HG03060 (cell line): Measurements from ENCODE around the gene ZNRF3.
"Not testable (repeated sequence)": the region's sequence is repeated elsewhere in the genome, so short reads cannot be mapped to it uniquely, and the experiment has no call there.

Experiments
- ATAC-seq: cut with Tn5 transposase; IDR thresholded peaks from one replicate; pipeline ENCODE4 v1.9.1; 2021; ENCODE audit warnings: low read depth, moderate number of reproducible peaks; ENCODE audit not compliant: unreplicated experiment

The ZNRF3 gene

DNA sequence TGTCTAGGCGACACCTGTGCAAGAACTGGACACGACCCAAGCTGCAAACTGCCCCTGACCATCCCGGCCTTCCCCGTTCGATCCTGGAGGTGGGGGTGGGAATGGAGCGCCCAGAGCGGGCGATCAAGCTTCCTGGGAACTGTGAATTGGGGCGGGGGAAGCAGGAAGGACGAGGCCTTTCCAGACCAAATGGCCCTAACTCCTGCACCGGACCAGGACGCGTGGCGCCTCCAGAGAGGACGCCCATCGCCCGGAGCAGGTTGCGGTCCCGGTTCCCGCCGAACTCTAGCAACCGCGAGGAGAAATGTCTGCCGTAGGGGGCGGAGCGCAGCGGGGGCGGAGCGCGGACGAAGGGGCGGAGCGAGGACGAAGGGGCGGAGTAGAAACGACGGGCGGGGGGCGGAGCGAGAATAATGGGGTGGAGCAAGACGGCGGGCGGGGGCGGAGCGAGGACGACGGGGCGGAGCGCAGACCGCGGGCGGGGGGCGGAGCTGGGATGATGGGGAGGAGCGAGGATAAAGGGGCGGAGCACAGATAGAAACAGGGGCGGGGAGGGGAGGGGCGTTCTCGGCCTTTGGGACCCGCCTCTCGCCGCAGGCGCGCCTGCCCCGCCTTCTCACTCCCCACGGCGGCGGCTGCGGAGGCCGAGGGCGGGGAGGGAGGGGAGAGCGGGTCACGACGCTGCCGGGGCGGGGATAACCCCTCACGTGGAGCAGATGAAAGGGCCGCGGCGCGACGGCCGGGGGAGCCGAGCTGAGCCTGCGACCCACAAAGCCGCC, at the start of gene ZNRF3:
ZNRF3 (plus strand) TSS at position 695 of the 779 bp plus-strand sequence. CDS start 195 bp downstream, outside the sequence.
- peak; percentile 39 for ATAC-seq

DNA sequence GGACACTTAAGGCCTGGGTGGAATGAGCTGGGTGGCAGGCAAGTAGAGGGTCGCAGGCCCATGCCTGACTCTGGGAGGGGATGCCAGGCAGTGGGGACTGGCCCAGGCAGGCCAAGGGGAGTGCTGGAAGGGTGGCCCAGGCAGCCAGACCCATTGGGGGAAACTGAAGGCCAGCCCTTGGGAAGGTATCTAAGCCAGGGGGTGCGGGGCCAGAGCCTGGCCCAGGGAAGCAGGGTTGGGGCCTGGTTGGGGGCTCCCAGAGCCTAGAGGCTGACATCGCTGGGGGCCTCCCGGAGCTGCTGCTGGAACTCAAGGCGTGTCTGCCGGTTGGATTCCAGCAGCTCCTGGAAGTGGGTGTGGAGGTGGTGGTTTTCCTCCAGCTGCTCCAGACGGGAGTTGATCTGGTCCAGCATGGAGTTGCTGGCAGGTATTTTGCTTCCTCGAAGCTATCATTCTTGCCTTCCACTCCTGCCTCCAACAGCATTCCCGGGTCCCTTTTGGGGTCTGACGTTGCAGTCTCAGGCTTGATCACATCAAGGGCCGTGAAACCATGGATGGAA, 47.7 kb upstream of the ZNRF3 start:
- no peak for ATAC-seq

DNA sequence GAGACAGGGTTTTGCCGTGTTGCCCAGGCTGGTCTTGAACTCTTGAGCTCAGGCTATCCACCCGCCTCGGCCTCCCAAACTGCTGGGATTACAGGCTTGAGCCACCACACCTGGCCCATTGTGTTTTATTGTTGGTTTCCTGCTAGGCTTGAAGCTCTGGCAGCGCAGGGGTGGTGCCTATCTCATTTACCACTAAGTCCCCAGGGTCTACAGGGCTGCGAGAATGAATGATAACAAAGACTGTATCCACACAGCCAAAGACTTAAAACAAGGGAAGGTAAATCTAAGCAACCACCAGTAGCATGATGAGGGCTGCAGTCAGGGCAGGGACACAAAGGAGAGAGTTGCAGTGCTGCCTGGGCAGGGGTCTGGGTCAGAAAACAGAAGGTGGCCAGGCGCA, 45.7 kb upstream of the ZNRF3 start:
- ATAC-seq = no peak

DNA sequence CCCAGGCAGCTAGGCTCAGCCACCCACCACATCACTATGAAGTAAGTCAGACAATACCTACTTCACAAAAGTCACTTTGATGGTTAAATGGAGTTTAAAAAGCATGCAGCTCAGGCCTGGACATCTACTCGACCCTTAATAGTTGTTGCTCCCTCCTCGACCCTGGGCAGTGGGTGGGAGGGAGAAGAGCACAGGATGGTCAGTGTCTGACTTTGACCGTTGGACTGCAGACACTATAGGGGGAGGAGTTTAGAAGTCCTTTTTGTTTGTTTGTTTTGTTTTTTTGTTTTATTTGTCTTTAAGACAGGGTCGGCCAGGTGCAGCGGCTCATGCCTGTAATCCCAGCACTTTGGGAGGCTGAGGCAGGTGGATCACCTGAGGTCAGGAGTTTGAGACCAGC, 44.4 kb upstream of the ZNRF3 start:
- no peak for ATAC-seq

DNA sequence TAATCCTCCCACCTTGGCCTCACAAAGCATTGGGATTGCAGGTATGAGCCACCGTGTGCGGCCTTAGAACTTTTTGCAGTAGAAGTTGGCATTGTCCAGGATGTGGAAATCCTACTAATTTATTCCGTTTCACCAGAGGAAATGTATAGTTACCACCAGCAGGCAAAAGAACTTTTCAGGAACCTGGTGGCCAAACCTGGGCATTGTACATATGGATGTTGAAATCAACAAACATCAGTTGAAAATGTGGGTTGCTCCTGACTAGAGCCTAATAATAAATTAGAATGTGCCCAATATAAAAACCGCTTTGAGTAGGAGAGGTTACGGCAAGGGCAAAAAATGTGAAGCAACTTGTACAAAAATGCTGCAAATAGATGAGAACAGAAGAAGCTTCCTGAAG, 42.3 kb upstream of the ZNRF3 start:
- ATAC-seq = no peak

DNA sequence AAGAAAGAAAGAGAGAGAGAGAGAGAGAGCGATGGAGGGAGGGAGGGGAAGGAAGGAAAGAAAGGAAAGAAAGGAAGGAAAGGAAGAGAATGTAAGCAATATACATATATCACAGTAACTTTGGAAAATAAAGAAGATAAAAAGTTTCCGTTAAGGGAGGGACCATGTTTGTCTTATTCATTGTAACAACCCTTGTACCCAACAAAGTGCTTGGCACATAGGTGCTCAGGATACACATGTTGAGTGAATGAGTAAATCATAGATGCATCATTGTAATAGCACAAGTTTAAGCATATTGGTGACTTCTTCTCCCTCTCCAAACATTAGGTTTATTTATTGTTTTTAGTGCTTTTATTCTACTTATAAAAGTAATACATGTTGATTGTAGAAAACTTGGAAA, 39.7 kb upstream of the ZNRF3 start:
- no peak for ATAC-seq

DNA sequence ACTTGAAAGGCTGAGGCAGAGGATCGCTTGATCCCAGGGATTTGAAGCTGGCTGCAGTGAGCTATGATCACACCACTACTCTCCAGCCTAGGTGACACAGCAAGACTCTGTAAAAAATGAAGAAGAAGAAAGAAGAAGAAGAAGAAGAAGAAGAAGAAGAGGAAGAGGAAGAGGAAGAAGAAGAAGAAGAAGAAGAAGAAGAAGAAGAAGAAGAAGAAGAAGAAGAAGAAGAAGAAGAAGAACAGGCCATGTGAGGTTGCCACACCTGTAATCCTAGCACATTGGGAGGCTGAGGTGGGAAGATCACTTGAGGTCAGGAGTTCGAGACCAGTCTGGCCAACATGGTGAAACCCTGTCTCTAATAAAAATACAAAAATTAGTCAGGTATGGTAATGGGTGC, 39.1 kb upstream of the ZNRF3 start:
- ATAC-seq = not testable (repeated sequence)

DNA sequence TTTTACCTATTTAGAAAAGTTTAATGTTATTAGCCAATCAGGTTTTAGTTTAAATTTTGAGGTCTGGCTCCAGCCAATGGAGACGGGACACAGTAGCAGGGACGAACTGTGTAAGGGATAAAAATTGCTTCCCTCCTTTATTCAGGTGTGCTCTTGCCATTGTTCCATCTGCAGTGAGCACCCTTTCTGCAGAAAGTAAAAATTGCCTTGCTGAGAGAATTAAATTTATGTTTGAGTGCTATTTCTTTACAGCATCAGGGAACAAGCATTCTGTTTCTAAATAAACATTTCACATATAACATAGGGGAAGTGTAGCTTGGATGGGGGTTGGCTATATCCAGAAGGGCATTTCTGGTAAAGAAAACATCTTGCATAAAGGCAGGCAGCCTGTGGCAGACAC, 36.4 kb upstream of the ZNRF3 start:
- ATAC-seq = no peak

DNA sequence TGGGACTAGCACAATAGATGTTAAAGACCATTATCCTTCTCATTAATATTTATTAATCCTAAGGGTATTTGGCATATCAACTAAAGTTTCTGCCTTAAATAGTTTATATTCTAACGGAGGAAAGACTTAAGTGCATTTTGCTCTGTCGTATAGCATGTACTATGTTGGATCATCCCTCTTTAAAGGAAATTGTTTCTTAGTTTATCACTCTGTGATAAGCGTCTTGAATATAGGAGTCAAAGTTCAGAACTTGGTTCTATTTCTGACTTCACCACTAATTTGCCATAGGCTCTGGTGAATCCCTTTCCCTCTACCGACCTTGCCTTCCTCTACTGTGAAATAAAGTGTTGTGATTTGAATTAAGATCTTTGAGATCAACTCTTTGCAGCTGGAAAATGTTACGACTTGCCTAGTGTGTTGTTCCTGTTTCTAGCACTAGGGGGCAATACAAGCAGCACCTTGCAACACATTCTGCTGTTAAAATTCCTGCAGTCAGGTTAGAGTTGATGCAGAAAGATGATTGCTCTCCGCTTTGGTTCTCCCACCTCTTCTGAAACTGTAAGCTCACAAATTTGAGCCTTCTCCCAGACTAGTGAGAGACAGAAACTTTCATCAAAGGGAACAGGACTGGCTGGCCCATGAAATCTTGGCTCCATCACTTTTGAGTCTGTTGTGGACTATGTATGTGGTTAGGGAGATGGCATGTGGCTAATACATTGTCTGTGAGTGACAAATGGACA, 27.8 kb upstream of the ZNRF3 start:
- no peak for ATAC-seq

DNA sequence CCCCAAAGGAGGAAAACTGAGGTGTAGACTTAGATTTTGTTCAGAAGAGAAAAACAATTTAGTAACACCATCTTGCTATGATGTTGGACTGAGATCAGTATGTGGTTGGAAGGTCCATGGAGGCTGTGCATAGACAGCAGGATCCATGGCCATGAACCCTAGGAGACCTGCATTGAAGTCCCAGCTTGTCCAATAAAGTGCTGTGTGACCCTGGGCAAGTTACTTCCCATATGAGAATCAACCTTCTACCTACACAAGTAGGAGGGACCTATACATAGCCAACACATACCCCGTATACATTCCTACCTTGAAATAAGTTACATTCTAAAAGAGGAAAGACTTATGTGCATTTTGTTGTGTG, 27.3 kb upstream of the ZNRF3 start:
- ATAC-seq = no peak

DNA sequence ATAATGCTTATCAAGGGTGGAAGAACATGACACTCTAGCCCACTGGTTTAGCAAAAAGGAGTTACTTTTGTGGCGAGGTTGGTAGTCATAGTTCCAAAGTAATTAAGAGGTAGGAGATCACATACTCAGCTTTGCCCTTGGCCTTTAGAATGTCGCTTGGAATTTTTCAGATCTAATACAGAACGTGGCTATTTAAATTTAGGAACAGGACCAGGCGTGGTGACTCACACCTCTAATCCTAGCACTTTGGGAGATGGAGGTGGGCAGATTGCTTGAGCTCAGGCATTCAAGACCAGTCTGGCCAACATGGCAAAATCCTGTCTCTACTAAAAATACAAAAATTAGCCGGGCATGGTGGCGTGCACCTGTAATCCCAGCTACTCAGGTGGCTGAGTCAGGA, 26.1 kb upstream of the ZNRF3 start:
- ATAC-seq = no peak

DNA sequence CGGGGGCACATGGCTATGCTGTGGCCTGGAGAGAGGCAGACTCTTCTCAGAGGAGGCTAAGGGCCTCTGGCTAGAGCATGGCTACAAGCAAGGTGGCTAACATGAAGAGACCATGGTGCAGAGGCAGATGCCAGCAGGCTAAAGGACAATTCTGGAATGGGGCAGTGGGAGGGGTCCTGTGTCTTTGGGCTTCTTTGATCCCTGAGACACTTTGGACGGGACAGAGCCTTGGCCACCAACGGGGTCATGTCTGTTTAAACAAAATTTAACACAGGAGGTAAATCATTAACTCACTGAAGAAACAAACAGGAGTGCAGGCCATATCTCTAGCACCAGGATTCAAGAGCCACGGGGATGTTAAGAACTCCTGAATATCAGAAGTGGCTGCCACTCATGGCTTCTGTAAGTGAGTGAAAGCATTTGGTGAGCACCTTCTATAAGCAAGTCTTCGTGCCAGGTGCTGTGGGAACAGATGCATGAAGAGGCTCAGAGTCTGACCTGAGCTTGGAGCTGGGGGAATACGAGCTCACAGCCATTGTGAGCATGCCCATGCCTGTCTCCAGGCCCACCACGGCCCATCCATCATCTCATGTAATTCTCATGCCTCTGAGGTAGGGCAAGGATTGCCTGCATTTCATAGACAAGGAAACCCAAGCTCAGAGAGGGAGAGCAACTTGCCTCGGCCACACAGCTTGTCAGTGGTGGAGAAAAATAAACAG, 18.3 kb upstream of the ZNRF3 start:
- no peak for ATAC-seq

DNA sequence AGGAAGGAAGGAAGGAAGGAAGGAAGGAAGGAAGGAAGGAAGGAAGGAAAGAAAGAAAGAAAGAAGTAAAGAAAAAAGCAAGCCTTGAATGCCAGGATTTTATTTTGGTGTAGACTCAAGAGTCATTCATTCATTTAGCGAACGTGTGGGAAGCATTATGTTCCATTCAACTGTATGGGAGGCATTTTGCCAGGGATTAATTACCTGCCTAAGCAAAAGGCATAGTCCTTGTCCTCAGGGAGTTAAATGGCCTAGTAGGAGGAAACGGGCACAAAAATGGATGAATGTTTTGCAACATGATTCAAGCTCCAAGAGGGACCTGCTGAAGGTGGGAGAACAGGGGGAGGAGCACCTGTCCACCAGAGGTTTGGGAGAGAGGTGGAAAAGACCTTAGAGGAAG, 16.2 kb upstream of the ZNRF3 start:
- ATAC-seq = no peak

DNA sequence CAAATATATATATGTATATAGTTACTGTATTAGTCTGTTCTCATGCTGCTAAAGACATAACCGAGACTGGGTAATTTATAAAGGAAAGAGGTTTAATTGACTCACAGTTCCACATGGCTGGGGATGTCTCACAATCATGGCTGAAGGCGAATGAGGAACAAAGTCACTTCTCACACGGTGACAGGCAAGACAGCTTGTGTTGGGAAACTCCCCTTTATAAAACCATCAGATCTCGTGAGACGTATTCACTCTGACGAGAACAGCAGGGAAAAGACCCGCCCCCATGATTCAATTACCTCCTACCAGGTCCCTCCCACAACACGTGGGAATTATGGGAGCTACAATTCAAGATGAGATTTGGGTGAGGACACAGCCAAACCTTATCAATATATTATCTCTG, 15.0 kb upstream of the ZNRF3 start:
- not testable (repeated sequence) for ATAC-seq

DNA sequence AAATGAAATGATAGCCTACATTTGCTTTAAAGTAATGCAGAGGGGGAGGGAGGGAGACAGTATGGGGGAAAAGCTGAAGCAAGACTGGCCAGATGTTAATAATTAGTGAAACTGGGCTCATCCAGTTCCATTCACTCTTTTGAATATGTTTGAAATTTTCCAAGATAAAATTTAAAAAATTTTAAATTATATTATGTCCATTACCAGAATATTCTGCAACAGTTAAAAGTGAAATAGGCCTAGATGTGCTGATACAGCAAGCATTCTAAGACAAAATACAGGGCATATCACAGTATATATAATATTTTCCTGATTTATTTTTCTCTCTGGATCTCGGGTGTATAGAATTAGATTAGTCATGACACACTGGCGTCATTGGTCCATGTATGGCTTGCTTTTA, 13.6 kb upstream of the ZNRF3 start:
- no peak for ATAC-seq

DNA sequence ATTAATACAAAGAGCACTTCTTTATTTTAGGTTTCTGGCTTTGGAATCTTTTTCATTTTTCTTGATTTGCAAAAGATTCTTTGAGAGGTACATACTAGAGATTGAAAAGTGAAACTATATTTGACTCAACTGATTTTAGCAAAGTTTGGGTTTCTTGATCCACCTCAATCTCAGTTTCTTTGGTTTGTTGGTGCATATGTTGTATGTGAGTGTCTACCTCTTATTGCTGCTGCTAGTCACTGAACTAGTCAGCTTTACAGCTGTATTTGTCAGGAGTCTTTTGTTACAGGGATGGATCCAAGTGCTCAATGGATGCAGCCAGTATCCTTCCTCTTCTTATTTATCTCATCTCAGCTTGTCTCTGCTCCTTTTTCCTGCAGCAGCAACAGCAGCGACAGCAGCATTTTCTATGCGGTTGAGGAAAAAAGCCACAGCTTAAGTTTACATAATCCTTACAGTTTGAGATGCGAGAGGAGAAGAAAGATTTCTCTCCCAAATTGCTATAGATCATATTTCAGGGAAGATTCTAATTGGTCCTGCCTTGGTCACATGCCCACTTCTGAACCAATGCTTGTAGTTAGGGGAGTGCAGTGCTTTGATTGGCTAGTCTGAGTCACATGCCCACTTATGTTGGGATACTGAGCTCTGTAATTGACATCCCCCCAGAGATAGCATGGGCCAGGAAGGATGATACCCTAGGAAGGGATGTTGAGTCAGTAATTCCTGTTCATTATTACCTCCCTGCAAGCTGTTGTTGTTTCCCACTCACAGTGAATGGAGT, 10.0 kb upstream of the ZNRF3 start:
- ATAC-seq = no peak

DNA sequence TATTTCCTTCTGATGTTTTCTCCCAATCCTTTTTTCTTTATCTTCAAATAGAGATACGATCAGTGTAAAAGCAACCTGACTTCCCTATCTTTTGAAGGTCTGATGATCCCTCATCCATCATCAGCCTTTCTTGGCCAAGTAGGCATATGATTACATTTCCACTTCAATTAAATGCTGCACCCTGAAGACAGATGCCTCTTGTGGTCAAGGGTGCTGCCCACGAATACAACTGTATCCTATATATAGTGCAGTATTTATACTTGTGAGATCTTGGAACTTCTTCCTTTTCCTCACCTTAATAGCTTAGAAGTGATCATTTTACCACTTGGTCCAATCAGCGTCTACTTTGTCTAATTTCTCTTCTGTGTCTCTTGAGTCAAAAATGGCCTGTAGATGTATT, 9.3 kb upstream of the ZNRF3 start:
- ATAC-seq = no peak

DNA sequence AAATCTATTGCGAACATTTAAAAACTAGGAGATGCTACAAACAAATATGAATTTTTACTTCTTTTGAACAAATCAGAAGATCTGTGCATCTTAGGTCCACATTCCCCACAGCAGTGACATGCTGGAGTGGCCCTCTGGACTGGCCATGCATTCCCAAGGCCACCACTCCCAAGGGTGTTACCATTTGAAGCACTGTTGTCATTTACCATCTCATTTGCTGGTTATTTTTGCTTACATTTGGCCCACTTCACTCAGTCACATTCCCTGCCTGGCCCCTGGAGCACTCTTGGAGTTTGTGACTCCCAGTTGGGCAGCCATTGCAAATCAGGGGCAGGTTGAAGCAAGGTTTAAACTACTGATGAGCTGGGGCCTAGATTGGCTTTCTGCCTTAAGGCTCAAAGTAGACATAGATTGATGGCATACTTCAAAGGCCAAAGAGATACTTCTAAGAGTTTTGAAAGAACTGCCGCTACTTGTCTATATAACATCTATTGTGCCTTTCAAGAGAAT, 8.5 kb upstream of the ZNRF3 start:
- no peak for ATAC-seq

DNA sequence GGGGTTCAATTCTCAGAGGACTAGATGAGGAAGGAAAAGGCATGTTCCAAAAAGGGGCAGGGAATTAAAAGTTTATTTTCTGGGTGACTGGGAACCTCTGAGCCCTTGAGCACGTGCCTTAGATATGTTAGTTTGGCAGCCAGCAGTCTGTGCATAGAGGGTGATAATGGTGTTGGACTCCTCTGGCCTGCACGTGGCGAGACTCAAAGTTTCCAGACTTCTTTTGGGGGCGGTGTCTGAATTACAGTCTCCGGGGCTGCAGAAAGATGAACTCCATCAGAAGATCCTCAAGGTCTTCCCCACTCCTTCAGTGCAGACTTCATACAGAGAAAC, 861 bp upstream of the ZNRF3 start:
- no peak for ATAC-seq

DNA sequence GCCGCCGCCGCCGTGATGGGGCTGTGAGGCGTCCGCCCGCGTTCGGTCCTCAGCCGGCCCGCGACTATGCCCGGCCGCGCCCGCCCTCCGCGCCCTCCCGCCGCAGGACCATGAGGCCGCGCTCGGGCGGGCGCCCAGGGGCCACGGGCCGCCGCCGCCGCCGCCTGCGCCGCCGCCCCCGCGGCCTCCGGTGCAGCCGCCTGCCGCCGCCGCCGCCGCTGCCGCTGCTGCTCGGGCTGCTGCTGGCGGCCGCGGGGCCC, 215 bp downstream of the ZNRF3 start:
- no peak for ATAC-seq
